ENCODE results near the gene KCTD17.

GRCh38 chr22:37050913-37051312 is 629 bp upstream of the KCTD17 start:
- no peak for TF ChIP-seq POLR2A (IDR thresholded peaks at IDR 0.05)
- TF ChIP-seq, protein P1, sequence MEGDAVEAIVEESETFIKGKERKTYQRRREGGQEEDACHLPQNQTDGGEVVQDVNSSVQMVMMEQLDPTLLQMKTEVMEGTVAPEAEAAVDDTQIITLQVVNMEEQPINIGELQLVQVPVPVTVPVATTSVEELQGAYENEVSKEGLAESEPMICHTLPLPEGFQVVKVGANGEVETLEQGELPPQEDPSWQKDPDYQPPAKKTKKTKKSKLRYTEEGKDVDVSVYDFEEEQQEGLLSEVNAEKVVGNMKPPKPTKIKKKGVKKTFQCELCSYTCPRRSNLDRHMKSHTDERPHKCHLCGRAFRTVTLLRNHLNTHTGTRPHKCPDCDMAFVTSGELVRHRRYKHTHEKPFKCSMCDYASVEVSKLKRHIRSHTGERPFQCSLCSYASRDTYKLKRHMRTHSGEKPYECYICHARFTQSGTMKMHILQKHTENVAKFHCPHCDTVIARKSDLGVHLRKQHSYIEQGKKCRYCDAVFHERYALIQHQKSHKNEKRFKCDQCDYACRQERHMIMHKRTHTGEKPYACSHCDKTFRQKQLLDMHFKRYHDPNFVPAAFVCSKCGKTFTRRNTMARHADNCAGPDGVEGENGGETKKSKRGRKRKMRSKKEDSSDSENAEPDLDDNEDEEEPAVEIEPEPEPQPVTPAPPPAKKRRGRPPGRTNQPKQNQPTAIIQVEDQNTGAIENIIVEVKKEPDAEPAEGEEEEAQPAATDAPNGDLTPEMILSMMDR (IDR thresholded peaks at IDR 0.05) = no peak

Data from Peyer's patch (tissue), 4 donors.